Glomerular visceral epithelial cell (primary cell): ENCODE measurements around the gene PRKCE.
A peak's percentile ranks its signal among the peaks of the same experiment; 100 is the strongest.

ENCODE experiments used
- DNase-seq: peaks from one replicate; pipeline ENCODE4 v3.0.0-alpha.2; 2016; ENCODE audit errors: extremely low spot score

The PRKCE gene

GRCh38 chr2:45960057-45960863 is 308.8 kb downstream of the PRKCE start:
- no peak for DNase-seq

- peak; percentile 60 for DNase-seq
Measured at GRCh38 chr2:45962177-45962921, 310.9 kb downstream of the PRKCE start.

GRCh38 chr2:45963816-45964215 is 312.3 kb downstream of the PRKCE start:
- no peak for DNase-seq

GRCh38 chr2:45964223-45964841 is 312.9 kb downstream of the PRKCE start:
- peak; percentile 96 for DNase-seq

- no peak for DNase-seq
Measured at GRCh38 chr2:45964906-45965305, 313.4 kb downstream of the PRKCE start.

- no peak for DNase-seq
Measured at GRCh38 chr2:45965871-45966498, 314.5 kb downstream of the PRKCE start.

DNA sequence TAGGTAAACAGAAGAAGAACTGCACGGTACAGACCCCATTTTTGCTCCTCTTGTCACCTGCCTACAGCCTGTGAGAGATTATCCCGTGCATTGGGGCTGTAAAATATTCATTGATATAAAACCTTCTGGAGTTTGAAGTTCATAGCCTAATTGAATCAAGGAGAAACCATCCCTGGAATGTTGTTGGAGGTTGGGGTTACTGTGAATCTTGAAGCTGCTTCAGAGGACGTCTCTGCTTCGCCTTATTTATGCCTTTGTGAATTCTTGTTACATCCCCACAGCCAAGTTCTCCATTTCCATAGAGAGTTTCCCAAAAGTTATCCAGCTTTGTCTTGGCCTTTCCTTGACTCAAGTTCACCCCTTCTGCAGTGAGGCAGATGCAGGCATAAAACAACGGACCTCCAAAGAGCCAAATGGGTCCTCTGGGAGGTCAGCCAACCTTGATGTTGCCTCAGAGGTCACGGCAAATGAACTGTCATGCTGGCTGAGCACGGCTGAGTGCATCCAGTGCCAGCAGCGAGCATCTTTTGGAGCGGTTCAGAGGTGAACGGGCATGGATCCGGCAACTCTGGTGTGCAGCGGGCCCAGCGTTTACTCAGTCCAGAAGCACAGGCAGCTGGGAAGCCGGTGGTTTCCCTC is 317.6 kb downstream of the PRKCE start:
- DNase-seq: peak; percentile 54

- DNase-seq: no peak
Measured at GRCh38 chr2:45973426-45973825, 322.0 kb downstream of the PRKCE start.

- no peak for DNase-seq
Measured at GRCh38 chr2:45974056-45974455, 322.6 kb downstream of the PRKCE start.

- DNase-seq: no peak
Measured at GRCh38 chr2:45974762-45975408, 323.4 kb downstream of the PRKCE start.

GRCh38 chr2:45975752-45976517 is 324.5 kb downstream of the PRKCE start:
- no peak for DNase-seq

DNA sequence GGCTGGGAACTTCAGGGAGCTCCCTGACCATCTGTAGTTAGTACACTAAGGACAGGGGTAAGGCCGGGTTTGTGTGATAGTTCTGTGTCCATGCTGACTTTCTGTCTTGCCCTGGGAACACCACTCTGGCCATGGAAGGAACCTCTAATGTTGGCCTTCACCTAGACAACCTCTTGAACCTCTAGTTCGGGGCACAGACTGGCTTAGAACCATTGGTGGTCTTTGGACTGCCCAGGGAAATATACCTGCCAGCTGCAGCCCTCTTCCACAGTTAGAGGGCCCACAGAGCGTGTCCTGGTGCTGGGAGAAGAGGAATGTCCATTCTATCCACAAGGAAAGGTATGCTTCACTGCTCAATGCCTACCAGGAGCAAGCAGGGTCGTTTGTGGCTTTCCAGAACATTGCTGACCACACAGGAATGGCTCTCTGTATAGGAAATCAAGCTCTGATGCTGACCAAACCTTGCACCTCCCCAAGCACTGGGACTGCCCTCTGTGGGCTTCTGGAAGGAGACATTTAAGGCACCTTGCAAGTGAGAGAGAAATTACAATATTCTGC is 326.9 kb downstream of the PRKCE start:
- peak; percentile 42 for DNase-seq

GRCh38 chr2:45979065-45979464 is 327.6 kb downstream of the PRKCE start:
- DNase-seq: no peak

- no peak for DNase-seq
Measured at GRCh38 chr2:45980161-45980865, 328.8 kb downstream of the PRKCE start.

DNA sequence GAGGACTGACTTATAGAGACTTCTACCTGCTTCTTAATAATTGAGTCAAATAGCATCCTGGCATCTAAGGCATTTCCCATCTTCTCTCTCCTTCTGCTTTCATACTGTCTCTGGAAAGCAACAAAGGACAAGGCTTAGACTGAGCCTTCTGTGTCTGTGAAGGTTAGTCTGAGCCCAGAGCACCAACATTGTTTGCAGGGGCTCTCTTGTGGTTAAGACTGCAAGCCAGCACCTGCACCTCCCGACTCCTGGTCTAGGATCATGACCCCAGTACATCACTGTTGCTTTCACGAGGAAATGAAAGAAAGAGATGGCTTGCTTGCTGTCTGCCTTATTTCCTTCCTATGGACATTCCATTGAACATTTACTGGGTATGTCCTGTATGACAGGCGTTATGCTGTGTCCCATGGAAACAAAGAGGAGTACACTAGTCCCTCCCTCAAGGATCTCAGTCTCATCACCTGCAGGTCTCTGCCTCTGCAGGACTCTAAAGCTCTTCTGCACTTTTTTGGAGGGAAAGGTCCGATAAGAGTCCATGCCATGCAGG is 330.0 kb downstream of the PRKCE start:
- no peak for DNase-seq

DNA sequence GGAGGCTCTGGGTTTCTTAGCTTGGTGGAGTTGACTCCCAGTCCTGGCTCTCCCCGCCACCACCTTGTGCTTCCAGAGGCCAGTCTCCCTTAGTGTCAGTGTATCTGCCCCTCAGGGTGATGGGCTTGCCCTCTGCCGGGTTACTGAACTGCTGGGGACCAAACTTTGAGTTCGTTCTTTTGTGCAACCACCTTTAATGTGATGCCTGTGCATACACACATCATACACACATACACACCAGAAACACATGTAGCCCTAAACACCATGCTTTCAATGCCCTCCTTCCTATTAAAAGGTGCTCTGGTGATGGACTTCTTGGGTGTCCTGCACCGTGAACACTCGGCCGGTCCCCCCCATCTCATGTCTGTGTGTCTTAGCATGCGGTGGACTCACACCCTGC is 330.6 kb downstream of the PRKCE start:
- no peak for DNase-seq

DNA sequence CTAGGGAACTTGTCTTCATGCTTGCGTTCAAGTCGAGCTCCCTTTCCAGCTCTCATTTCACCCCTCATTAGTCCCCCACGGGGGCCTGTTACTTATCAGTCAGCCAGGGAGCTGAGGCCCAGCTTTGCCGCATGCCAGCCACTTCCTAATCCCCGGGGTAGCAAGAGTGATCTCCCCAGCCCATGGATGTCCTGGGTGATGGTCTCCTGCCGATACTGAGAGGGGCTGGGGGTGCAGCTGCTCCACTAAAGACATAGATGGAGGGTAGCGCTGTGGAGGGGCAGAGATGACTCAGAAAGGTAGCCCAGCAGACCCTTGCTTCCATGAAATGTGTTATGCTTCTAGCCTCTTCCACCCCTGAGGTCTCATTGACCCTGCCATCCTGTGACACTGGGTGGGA is 331.7 kb downstream of the PRKCE start:
- DNase-seq: no peak

DNA sequence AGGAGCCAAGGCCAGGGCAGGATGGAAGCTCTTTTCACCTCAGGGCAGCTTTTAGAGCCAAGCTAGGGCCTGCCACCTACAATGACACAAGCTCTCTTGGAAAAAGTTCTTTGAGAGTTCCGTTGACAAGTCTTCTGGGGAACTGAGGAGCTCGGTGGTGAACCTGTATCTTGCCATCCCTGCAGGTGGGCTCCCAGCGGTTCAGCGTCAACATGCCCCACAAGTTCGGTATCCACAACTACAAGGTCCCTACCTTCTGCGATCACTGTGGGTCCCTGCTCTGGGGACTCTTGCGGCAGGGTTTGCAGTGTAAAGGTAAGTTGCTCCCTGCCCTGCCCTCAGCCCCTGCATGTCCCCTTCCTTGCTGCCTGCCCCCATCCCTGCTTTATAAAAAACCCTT is 332.9 kb downstream of the PRKCE start:
- no peak for DNase-seq

DNA sequence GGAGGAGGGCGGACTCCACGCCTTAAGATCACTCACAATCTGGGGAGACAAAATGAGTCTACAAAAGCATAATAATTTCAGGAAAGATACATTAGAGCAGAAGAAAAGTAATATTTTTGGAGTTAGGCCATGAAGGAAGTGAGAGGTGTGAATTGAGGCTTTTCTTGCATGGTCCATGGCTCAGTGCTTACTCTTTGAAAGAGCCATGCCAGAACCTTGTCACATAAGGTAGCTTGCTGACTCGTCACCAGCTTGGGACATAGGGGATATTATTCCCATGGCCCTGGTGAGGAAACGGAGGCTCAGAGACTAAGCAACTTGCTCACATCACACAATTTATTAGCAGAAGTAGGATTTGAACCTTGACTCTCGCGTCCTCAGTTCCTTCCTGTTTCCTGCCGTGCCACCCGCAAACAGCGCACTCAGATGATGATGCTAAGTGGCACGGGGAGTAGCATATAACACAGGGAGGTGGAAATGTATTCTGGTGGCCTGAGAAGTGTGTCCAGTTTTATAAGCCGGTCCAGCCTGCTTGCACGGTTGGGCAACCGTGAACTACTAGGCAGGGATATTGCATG is 333.5 kb downstream of the PRKCE start:
- no peak for DNase-seq
